SHP77 treated with DMSO at 0.1 percent for 48 hours (cell line): ENCODE data around the gene ACAP2.

Experiments used
- DNase-seq: peaks from one replicate; lab custom pipeline; 2025; lab: John Stamatoyannopoulos, UW

Gene ACAP2

GRCh38 chr3:195259475-195260279 is 183.1 kb downstream of the ACAP2 start:
- DNase-seq, result no peak

- no peak for DNase-seq
These were observed 183.7 kb downstream of the ACAP2 start for GRCh38 chr3:195259154-195259474.

GRCh38 chr3:195258449-195259153 is 184.2 kb downstream of the ACAP2 start:
- DNase-seq, result no peak

- DNase-seq, result no peak
These were observed 185.1 kb downstream of the ACAP2 start for GRCh38 chr3:195257454-195258448.

GRCh38 chr3:195256639-195257453 is 186.0 kb downstream of the ACAP2 start:
- no peak for DNase-seq

- DNase-seq, result no peak
These were observed 187.0 kb downstream of the ACAP2 start for GRCh38 chr3:195255571-195256501.

- DNase-seq, result no peak
These were observed 187.7 kb downstream of the ACAP2 start for GRCh38 chr3:195255176-195255500.

- DNase-seq, result no peak
These were observed 188.2 kb downstream of the ACAP2 start for GRCh38 chr3:195254454-195255175.

- DNase-seq, result no peak
These were observed 188.8 kb downstream of the ACAP2 start for GRCh38 chr3:195253923-195254432.

GRCh38 chr3:195251336-195252065 is 191.3 kb downstream of the ACAP2 start:
- DNase-seq, result no peak

- DNase-seq, result no peak
These were observed 192.2 kb downstream of the ACAP2 start for GRCh38 chr3:195250473-195251251.

GRCh38 chr3:195249858-195250464 is 192.9 kb downstream of the ACAP2 start:
- DNase-seq, result no peak

- no peak for DNase-seq
These were observed 193.6 kb downstream of the ACAP2 start for GRCh38 chr3:195249057-195249770.

GRCh38 chr3:195248281-195248680 is 194.5 kb downstream of the ACAP2 start:
- no peak for DNase-seq

- DNase-seq, result no peak
These were observed 195.0 kb downstream of the ACAP2 start for GRCh38 chr3:195247863-195248189.

GRCh38 chr3:195247086-195247862 is 195.5 kb downstream of the ACAP2 start:
- DNase-seq, result no peak
